ENCODE data around the gene ARCN1.

DNA sequence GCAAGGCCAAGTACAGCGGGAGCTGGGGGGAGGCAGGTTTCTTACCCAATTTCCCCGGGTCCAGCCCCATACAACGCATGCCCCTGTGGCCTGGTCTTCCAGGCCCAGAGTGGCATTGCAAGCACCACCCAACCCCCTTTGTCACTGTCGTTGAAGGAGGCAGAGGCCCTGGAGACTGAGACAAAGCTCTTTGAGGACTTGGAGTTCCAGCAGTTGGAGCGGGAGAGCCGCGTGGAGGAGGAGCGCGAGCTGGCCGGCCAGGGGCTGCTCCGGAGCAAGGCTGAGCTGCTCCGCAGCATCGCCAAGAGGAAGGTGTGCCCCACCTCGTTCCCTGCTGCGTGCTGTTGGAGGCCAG is 63.0 kb downstream of the ARCN1 start:
- TF ChIP-seq POLR2A (IDR thresholded peaks at IDR 0.05; ENCODE audit: low read depth, low read length) = no peak
- no peak for TF ChIP-seq POLR2AphosphoS5 (IDR thresholded peaks at IDR 0.05; ENCODE audit: low read depth, low read length)
